H9 (cell line): Measurements from ENCODE around the gene CCL26. TPM values are rescaled to one million over a fixed set of nuclear protein-coding genes. Genes with fewer than 3 reads are reported as not detected.
"Not testable (repeated sequence)": the region's sequence is repeated elsewhere in the genome, so short reads cannot be mapped to it uniquely, and the experiment has no call there.

Source experiments
- DNase-seq: peaks from one replicate; pipeline ENCODE4 v3.0.0-alpha.2; 2017
- H2AFZ ChIP-seq: one replicate; pipeline ENCODE4 v1.6.1; 2013; ENCODE audit warnings: mild to moderate bottlenecking, low read length, control low read depth, moderate library complexity
- H2AK5ac ChIP-seq: 2 replicates; pipeline ENCODE4 v1.6.1; 2013; ENCODE audit warnings: low read length, control low read depth, mixed read lengths; ENCODE audit not compliant: insufficient read length
- H2BK120ac ChIP-seq: one replicate; pipeline ENCODE4 v1.6.1; 2013; ENCODE audit warnings: low read depth, mild to moderate bottlenecking, low read length, control low read depth, inconsistent platforms; ENCODE audit not compliant: poor library complexity, severe bottlenecking
- H2BK12ac ChIP-seq: 2 replicates; pipeline ENCODE4 v1.6.1; 2013; ENCODE audit warnings: low read length, control low read depth, mixed read lengths, low read depth; ENCODE audit not compliant: insufficient read length
- H2BK15ac ChIP-seq: 2 replicates; pipeline ENCODE4 v1.6.1; 2013; ENCODE audit warnings: low read depth, low read length, control low read depth
- H2BK20ac ChIP-seq: one replicate; pipeline ENCODE4 v1.6.1; 2013; ENCODE audit warnings: low read depth, mild to moderate bottlenecking, low read length, control low read depth, inconsistent platforms; ENCODE audit not compliant: poor library complexity, severe bottlenecking
- H2BK5ac ChIP-seq: 2 replicates; pipeline ENCODE4 v1.6.1; 2013; ENCODE audit warnings: low read length, control low read depth, mixed read lengths; ENCODE audit not compliant: insufficient read length
- H3K14ac ChIP-seq: 2 replicates; pipeline ENCODE4 v1.6.1; 2013; ENCODE audit warnings: low read length, control low read depth; ENCODE audit not compliant: insufficient read depth
- H3K18ac ChIP-seq: 2 replicates; pipeline ENCODE4 v1.6.1; 2013; ENCODE audit warnings: low read depth, mild to moderate bottlenecking, mixed read lengths, low read length, control low read depth; ENCODE audit not compliant: insufficient read length
- H3K23ac ChIP-seq: 2 replicates; pipeline ENCODE4 v1.6.1; 2013; ENCODE audit warnings: low read length, control low read depth, mixed read lengths, low read depth; ENCODE audit not compliant: insufficient read length
- H3K23me2 ChIP-seq: 2 replicates; pipeline ENCODE4 v1.6.1; 2013; ENCODE audit warnings: low read depth, mild to moderate bottlenecking, mixed read lengths, low read length, control low read depth; ENCODE audit not compliant: insufficient read length, poor library complexity, severe bottlenecking
- H3K27ac ChIP-seq: 2 replicates; pipeline ENCODE4 v1.5.1; 2013; ENCODE audit warnings: low read length, control low read depth, mixed read lengths, low read depth; ENCODE audit not compliant: insufficient read length
- H3K27me3 ChIP-seq: 2 replicates; pipeline ENCODE4 v1.6.1; 2013; ENCODE audit warnings: low read length, control low read depth, inconsistent platforms; ENCODE audit not compliant: insufficient read depth
- H3K4ac ChIP-seq: 2 replicates; pipeline ENCODE4 v1.6.1; 2013; ENCODE audit warnings: low read depth, mild to moderate bottlenecking, control low read depth, inconsistent platforms, low read length, moderate library complexity
- H3K4me1 ChIP-seq: 2 replicates; pipeline ENCODE4 v1.6.1; 2013; ENCODE audit warnings: low read length, control low read depth, inconsistent platforms; ENCODE audit not compliant: insufficient read depth
- H3K4me2 ChIP-seq: 2 replicates; pipeline ENCODE4 v1.6.1; 2013; ENCODE audit warnings: low read length, control low read depth, mixed read lengths; ENCODE audit not compliant: insufficient read length, insufficient read depth
- H3K56ac ChIP-seq: 2 replicates; pipeline ENCODE4 v1.6.1; 2013; ENCODE audit warnings: low read depth, mild to moderate bottlenecking, mixed read lengths, low read length, control low read depth; ENCODE audit not compliant: insufficient read length
- H3K79me1 ChIP-seq: 2 replicates; pipeline ENCODE4 v1.6.1; 2013; ENCODE audit warnings: low read depth, mild to moderate bottlenecking, moderate library complexity, low read length, control low read depth, inconsistent platforms; ENCODE audit not compliant: insufficient read depth, poor library complexity, severe bottlenecking
- H3K79me2 ChIP-seq: 2 replicates; pipeline ENCODE4 v1.6.1; 2013; ENCODE audit warnings: low read length, control low read depth, inconsistent platforms; ENCODE audit not compliant: insufficient read depth
- H3K9ac ChIP-seq: 2 replicates; pipeline ENCODE4 v1.6.1; 2013; ENCODE audit warnings: low read length, control low read depth, mixed read lengths; ENCODE audit not compliant: insufficient read length; ENCODE audit errors: extremely low read depth
- H3K9me3 ChIP-seq: one replicate; pipeline ENCODE4 v1.6.1; 2013; ENCODE audit warnings: low read depth, low read length, inconsistent platforms; ENCODE audit not compliant: control insufficient read depth
- H3T11ph ChIP-seq: one replicate; pipeline ENCODE4 v1.6.1; 2013; ENCODE audit warnings: mild to moderate bottlenecking, low read length, control low read depth, inconsistent platforms
- H4K20me1 ChIP-seq: one replicate; pipeline ENCODE4 v1.6.1; 2013; ENCODE audit not compliant: control insufficient read depth, insufficient read length, insufficient read depth
- H4K5ac ChIP-seq: 2 replicates; pipeline ENCODE4 v1.6.1; 2013; ENCODE audit warnings: low read depth, mild to moderate bottlenecking, mixed read lengths, low read length, control low read depth; ENCODE audit not compliant: insufficient read length
- H4K8ac ChIP-seq: replicated peaks from 2 replicates; pipeline ENCODE4 v1.6.1; 2013; ENCODE audit warnings: low read length, control low read depth, mixed read lengths, low read depth; ENCODE audit not compliant: insufficient read length
- H4K91ac ChIP-seq: 2 replicates; pipeline ENCODE4 v1.6.1; 2013; ENCODE audit warnings: low read depth, mild to moderate bottlenecking, moderate library complexity, mixed read lengths, low read length, control low read depth; ENCODE audit not compliant: insufficient read length
- H3K27ac Mint-ChIP-seq, 3 experiments: 2 replicates in 2 of 3; 3 replicates in 1 of 3; pipeline ENCODE4 v1.8.0; 2020 to 2021; ENCODE audit warnings: mixed read lengths in 3 of 3, mild to moderate bottlenecking in 1 of 3, moderate library complexity in 1 of 3
- H3K27me3 Mint-ChIP-seq: 2 replicates; pipeline ENCODE4 v1.8.0; 2021; ENCODE audit warnings: low read depth, mild to moderate bottlenecking, moderate library complexity, mixed read lengths
- H3K36me3 Mint-ChIP-seq, 3 experiments: 2 replicates in 2 of 3; 3 replicates in 1 of 3; pipeline ENCODE4 v1.8.0; 2020 to 2021; ENCODE audit warnings: low read depth in 3 of 3, mixed read lengths in 3 of 3; ENCODE audit not compliant: insufficient read depth in 1 of 3
- H3K4me1 Mint-ChIP-seq, 2 experiments: 2 replicates each; pipeline ENCODE4 v1.8.0; 2020; ENCODE audit warnings: mixed read lengths in 2 of 2
- H3K4me3 Mint-ChIP-seq, 2 experiments: 2 replicates in 1 of 2; 3 replicates in 1 of 2; pipeline ENCODE4 v1.8.0; 2020 to 2021; ENCODE audit warnings: mild to moderate bottlenecking in 2 of 2, mixed read lengths in 2 of 2, moderate library complexity in 1 of 2
- H3K9me3 Mint-ChIP-seq, 2 experiments: 2 replicates in 1 of 2; 3 replicates in 1 of 2; pipeline ENCODE4 v1.8.0; 2020; ENCODE audit warnings: mild to moderate bottlenecking in 2 of 2, mixed read lengths in 2 of 2, moderate library complexity in 1 of 2
- CTCF ChIP-seq: fragments of 200-600 bp; sonication (generic); conservative IDR thresholded peaks from 3 replicates; pipeline ENCODE4 v1.8.0; 2021; ENCODE audit warnings: antibody characterized with exemption, mild to moderate bottlenecking
- WGBS: extraction: QIAGEN DNeasy Blood & Tissue Kit; methylation state at CpG from one replicate; pipeline ENCODE4 v1.1.7; 2013; ENCODE audit warnings: missing lambda C conversion rate, low lambda C conversion rate, mixed read lengths; ENCODE audit not compliant: insufficient read length; ENCODE audit errors: extremely low coverage; 5-methylcytosine and 5-hydroxymethylcytosine counted together
- total RNA-seq: library from RNA; stranded (reverse); gene quantifications from 2 replicates; pipeline ENCODE4 v1.2.1, GENCODE V29; 2021

CCL26 gene
- total RNA-seq, 1 experiment from 2014 or later = 9.3 TPM

GRCh38 chr7:75789361-75789924, 17.4 kb upstream of the CCL26 start:
- no peak overlapping the region for H2BK5ac ChIP-seq
- no peak overlapping the region for H4K8ac ChIP-seq
- no peaks in the 10 kb centered on the region for H3K27me3 ChIP-seq
- no peaks in the 10 kb centered on the region; the same call in 1 of the 2 replicates for H3K27me3 Mint-ChIP-seq
- H2BK12ac ChIP-seq = no peak overlapping the region
- WGBS = no CpG with 5 or more reads among the region's 3 CpGs
- no peak overlapping the region for H4K91ac ChIP-seq
- peaks cover 6 to 9% of the 10 kb centered on the region in 2 experiments for H3K4me1 Mint-ChIP-seq
- H3K56ac ChIP-seq = no peak overlapping the region
- no peak overlapping the region for H2AK5ac ChIP-seq
- no peaks in the 10 kb centered on the region for H3K36me3 Mint-ChIP-seq
- no peak overlapping the region for H3K4me3 Mint-ChIP-seq
- no peak overlapping the region for H3K9ac ChIP-seq
- H2BK15ac ChIP-seq = no peak overlapping the region
- no peak overlapping the region for H2BK20ac ChIP-seq
- no peak overlapping the region for H3K23ac ChIP-seq
- H3K9me3 Mint-ChIP-seq = no peaks in the 10 kb centered on the region
- no peaks in the 10 kb centered on the region; the same call in 1 of the 2 replicates for H3K4me1 ChIP-seq
- H2AFZ ChIP-seq = no peak overlapping the region
- no peak overlapping the region for H3K4ac ChIP-seq
- no peak overlapping the region for H3T11ph ChIP-seq
- H2BK120ac ChIP-seq = no peak overlapping the region
- H3K79me1 ChIP-seq = no peaks in the 10 kb centered on the region
- H3K27ac Mint-ChIP-seq = peak overlapping the region in 1 of 3 experiments; percentile 46; a peak in 2 of 7 replicates
- peak overlapping the region; percentile 57; the same call in 1 of the 2 replicates for H3K14ac ChIP-seq
- H3K4me2 ChIP-seq = no peak overlapping the region
- H3K9me3 ChIP-seq = no peaks in the 10 kb centered on the region
- no peaks in the 10 kb centered on the region for H3K23me2 ChIP-seq
- no peak overlapping the region for H3K27ac ChIP-seq
- H4K20me1 ChIP-seq = no peaks in the 10 kb centered on the region
- no peak overlapping the region for H4K5ac ChIP-seq
- no peak overlapping the region for H3K18ac ChIP-seq
- TF ChIP-seq CTCF = no peak
- DNase-seq = no peak
- H3K79me2 ChIP-seq = no peaks in the 10 kb centered on the region

GRCh38 chr7:75788154-75788847, 16.3 kb upstream of the CCL26 start:
- not testable (repeated sequence) for H2BK12ac ChIP-seq, H3K79me2 ChIP-seq, H3K14ac ChIP-seq, H2AK5ac ChIP-seq, H3K23me2 ChIP-seq, H2BK20ac ChIP-seq, H3T11ph ChIP-seq, H3K27me3 ChIP-seq, H3K23ac ChIP-seq, H3K56ac ChIP-seq, H4K5ac ChIP-seq, H3K4me1 ChIP-seq, H4K20me1 ChIP-seq, H2BK5ac ChIP-seq, H3K27ac Mint-ChIP-seq, H3K9me3 ChIP-seq, H2AFZ ChIP-seq, H4K8ac ChIP-seq, H2BK15ac ChIP-seq, H4K91ac ChIP-seq, H3K36me3 Mint-ChIP-seq, H3K4me1 Mint-ChIP-seq, H2BK120ac ChIP-seq, H3K9me3 Mint-ChIP-seq, H3K4me3 Mint-ChIP-seq, H3K79me1 ChIP-seq, H3K4ac ChIP-seq, H3K9ac ChIP-seq, H3K27me3 Mint-ChIP-seq
- H3K18ac ChIP-seq = peak overlapping the region; percentile 14
- peak overlapping the region; percentile 21 for H3K4me2 ChIP-seq
- H3K27ac ChIP-seq = peak overlapping the region; percentile 68
- no CpG with 5 or more reads among the region's 14 CpGs for WGBS
- DNase-seq = peak; percentile 73
